ENCODE data around the gene EDA. TPM values are rescaled to one million over a fixed set of nuclear protein-coding genes. Genes with fewer than 3 reads are reported as not detected.

The EDA gene
- polyA plus RNA-seq, 6 donors from 2014 or later, result not detected

GRCh38 chrX:70087857-70088630 lies 472.1 kb downstream of the EDA start:
- no peak for ATAC-seq (ENCODE audit: low read depth in 2 of 2)
- Mint-ChIP-seq H3K36me3 (no peaks in the 10 kb centered on the region), H3K27me3 (peaks cover 0 to 10% (median 5%) of the 10 kb centered on the region in 3 donors), H3K9me3 (no peaks in the 10 kb centered on the region), H3K4me1 (no peaks in the 10 kb centered on the region), H3K4me3 (no peak overlapping the region), H3K27ac (no peak overlapping the region)
- no peak for DNase-seq

GRCh38 chrX:70088751-70089150 lies 472.8 kb downstream of the EDA start:
- H3K36me3 Mint-ChIP-seq, result no peaks in the 10 kb centered on the region
- H3K9me3 Mint-ChIP-seq, result no peaks in the 10 kb centered on the region
- ATAC-seq (ENCODE audit: low read depth in 2 of 2) (no peak), DNase-seq (no peak)
- H3K27me3 Mint-ChIP-seq, result peaks cover 0 to 10% (median 5%) of the 10 kb centered on the region in 3 donors
- peak overlapping the region in 1 of 6 donors; percentile 7 for H3K27ac Mint-ChIP-seq
- H3K4me1 Mint-ChIP-seq, result no peaks in the 10 kb centered on the region
- peak overlapping the region in 1 of 8 donors; percentile 9 for H3K4me3 Mint-ChIP-seq

Other genes starting within 250 kb of the EDA start
- gene NALF2, start 111.8 kb upstream of the EDA start, polyA plus RNA-seq (ENCODE audit: low read depth in 6 of 6), result not detected